B cell (primary cell): ENCODE results near the gene PARD3B. TPM values are rescaled to one million over a fixed set of nuclear protein-coding genes. Genes with fewer than 3 reads are reported as not detected.

Source experiments
- ATAC-seq: fragments of 200-7000 bp; cut with Tn5 transposase; one replicate; pipeline ENCODE4 v1.10.0; 2021; ENCODE audit warnings: low read depth, mild to moderate bottlenecking, moderate number of reproducible peaks, moderate library complexity
- CTCF ChIA-PET: fragments of 350-600 bp; sonication (Branson Sonifier 250); formaldehyde crosslinking; loops from one replicate; lab custom pipeline; 2021; ENCODE audit warnings: antibody characterized with exemption, inconsistent platforms; lab: Charles Lee
- POLR2A ChIA-PET: fragments of 350-600 bp; sonication (Branson Sonifier 250); formaldehyde crosslinking; loops from one replicate; lab custom pipeline; 2021; ENCODE audit warnings: antibody characterized with exemption; lab: Charles Lee
- DNase-seq: peaks from one replicate; pipeline ENCODE4 v3.0.0; 2013
- H2AFZ ChIP-seq: 2 replicates; pipeline ENCODE4 v1.6.1; 2012; ENCODE audit warnings: mild to moderate bottlenecking, low read depth, low read length; ENCODE audit not compliant: insufficient read depth, poor library complexity, severe bottlenecking
- H3K27ac ChIP-seq, 2 donors: 1 replicate in 1 of 2; 2 replicates in 1 of 2; pipeline ENCODE4 v1.5.1; 2012 to 2013; ENCODE audit warnings: low read length in 2 of 2, mild to moderate bottlenecking in 2 of 2, moderate library complexity in 1 of 2
- H3K27me3 ChIP-seq, 4 experiments: fragments of 200-600 bp in 1 of 4; sonication (generic) in 1 of 4; replicated peaks in 1 of 4; 1 replicate in 2 of 4; 2 replicates in 2 of 4; pipeline versions ENCODE4 v1.6.1 to v1.7.0; 2013 to 2016; ENCODE audit warnings: low read length in 3 of 4, mild to moderate bottlenecking in 2 of 4, mixed read lengths in 1 of 4, moderate library complexity in 1 of 4; ENCODE audit not compliant: insufficient read depth in 4 of 4, control insufficient read depth in 3 of 4; ENCODE audit errors: control extremely low read depth in 1 of 4
- H3K36me3 ChIP-seq, 2 experiments: replicated peaks in 1 of 2; 1 replicate in 1 of 2; 2 replicates in 1 of 2; pipeline versions ENCODE4 v1.6.1 to v1.7.1; 2013; ENCODE audit warnings: low read length in 1 of 2; ENCODE audit not compliant: insufficient read depth in 2 of 2, control insufficient read depth in 1 of 2; ENCODE audit errors: control extremely low read depth in 1 of 2, extremely low read depth in 1 of 2
- H3K4me1 ChIP-seq, 2 donors: fragments of 200-600 bp in 1 of 2; sonication (generic) in 1 of 2; 1 replicate in 1 of 2; 2 replicates in 1 of 2; pipeline versions ENCODE4 v1.5.1 to v1.6.1; 2013 to 2017; ENCODE audit warnings: low read length in 2 of 2; ENCODE audit not compliant: control insufficient read depth in 2 of 2, insufficient read depth in 2 of 2
- H3K4me2 ChIP-seq: replicated peaks from 2 replicates; pipeline ENCODE3; 2012; ENCODE audit warnings: mild to moderate bottlenecking, low read depth, low read length; ENCODE audit not compliant: poor library complexity, severe bottlenecking
- H3K4me3 ChIP-seq, 5 experiments: fragments of 200-600 bp in 1 of 5; sonication (generic) in 1 of 5; 1 replicate in 3 of 5; 2 replicates in 2 of 5; pipeline versions ENCODE4 v1.5.1 to v1.7.0; 2011 to 2016; ENCODE audit warnings: low read length in 4 of 5, mild to moderate bottlenecking in 4 of 5, low read depth in 2 of 5, control low read depth in 1 of 5, moderate library complexity in 1 of 5; ENCODE audit not compliant: insufficient read depth in 1 of 5; ENCODE audit errors: control extremely low read depth in 1 of 5, extremely low read depth in 1 of 5
- H3K79me2 ChIP-seq: fragments of 200-600 bp; sonication (generic); one replicate; pipeline ENCODE4 v1.6.0; 2016; ENCODE audit warnings: low read length; ENCODE audit not compliant: control insufficient read depth, insufficient read depth
- H3K9ac ChIP-seq: fragments of 200-600 bp; sonication (generic); 2 replicates; pipeline ENCODE4 v1.6.1; 2017; ENCODE audit warnings: mild to moderate bottlenecking, low read length, moderate library complexity
- H3K9me3 ChIP-seq, 3 donors: one replicate each; pipeline versions ENCODE4 v1.6.1 to v1.7.1; 2013; ENCODE audit warnings: low read length in 2 of 3; ENCODE audit not compliant: control insufficient read depth in 2 of 3, insufficient read depth in 1 of 3; ENCODE audit errors: control extremely low read depth in 1 of 3
- H4K20me1 ChIP-seq: 2 replicates; pipeline ENCODE4 v1.6.0; 2012; ENCODE audit warnings: mild to moderate bottlenecking, low read length; ENCODE audit not compliant: insufficient read depth, control insufficient read depth, poor library complexity, severe bottlenecking
- H3K27ac Mint-ChIP-seq: one replicate; pipeline ENCODE4 v1.8.0; 2021; ENCODE audit warnings: mixed read lengths
- H3K27me3 Mint-ChIP-seq: one replicate; pipeline ENCODE4 v1.8.0; 2021; ENCODE audit warnings: mixed read lengths
- H3K4me1 Mint-ChIP-seq: one replicate; pipeline ENCODE4 v1.8.0; 2021; ENCODE audit warnings: mixed read lengths
- H3K4me3 Mint-ChIP-seq: one replicate; pipeline ENCODE4 v1.8.0; 2021; ENCODE audit warnings: mixed read lengths
- H3K9me3 Mint-ChIP-seq: one replicate; pipeline ENCODE4 v1.8.0; 2022; ENCODE audit warnings: mixed read lengths; ENCODE audit not compliant: insufficient read depth
- EZH2 ChIP-seq: IDR thresholded peaks from 2 replicates; pipeline ENCODE4 v1.6.1; 2012; ENCODE audit warnings: borderline replicate concordance, low read depth, mild to moderate bottlenecking, moderate library complexity, low read length; ENCODE audit not compliant: insufficient read depth, poor library complexity, severe bottlenecking
- WGBS: methylation state at CpG from one replicate; pipeline ENCODE4 v1.1.5; 2013; ENCODE audit warnings: missing lambda C conversion rate; ENCODE audit not compliant: insufficient coverage; 5-methylcytosine and 5-hydroxymethylcytosine counted together
- intact Hi-C: fragments of 100-400 bp; cut with micrococcal nuclease; formaldehyde crosslinking; loops from one replicate; pipeline ENCODE4 v1.10.0; 2022
- polyA plus RNA-seq: library from polyadenylated mRNA; depleted of rRNA; stranded (reverse); fragments of >200 nt; gene quantifications from 2 replicates; pipeline ENCODE4 v1.2.3, GENCODE V29; 2012
- total RNA-seq, 2 donors: library from RNA; stranded (reverse); fragments of 120-200 nt in 1 of 2; gene quantifications; 1 replicate in 1 of 2; 2 replicates in 1 of 2; pipeline versions ENCODE4 v1.2.3 to v1.2.4, GENCODE V29; 2013 to 2022
- TF ChIP-seq, protein P1 (sequence below): fragments of 200-600 bp; IDR thresholded peaks from one replicate; pipeline ENCODE4 v1.8.0; 2022; ENCODE audit warnings: antibody characterized with exemption, mild to moderate bottlenecking

The PARD3B gene
- total and polyA plus RNA-seq, 2 donors (not counting 1 experiment from before 2014, with no cell fraction given), result not detected

GRCh38 chr2:205643391-205643885 is 1098.2 kb downstream of the PARD3B start:
- H3K79me2 ChIP-seq, result no peaks in the 10 kb centered on the region
- Mint-ChIP-seq H3K27ac (no peak overlapping the region), H3K4me1 (peaks cover 10% of the 10 kb centered on the region), H3K9me3 (peaks cover 3% of the 10 kb centered on the region), H3K4me3 (no peak overlapping the region), H3K27me3 (peaks cover 47% of the 10 kb centered on the region)
- 91% methylated on average over 7 of the region's 10 CpGs for WGBS
- no peak overlapping the region for H3K27ac ChIP-seq
- POLR2A ChIA-PET, result no interaction called here
- DNase-seq (no peak), ATAC-seq (no peak)
- no peaks in the 10 kb centered on the region for H3K36me3 ChIP-seq
- intact Hi-C loops, result no loop called here
- no peak for TF ChIP-seq EZH2
- TF ChIP-seq, protein P1, sequence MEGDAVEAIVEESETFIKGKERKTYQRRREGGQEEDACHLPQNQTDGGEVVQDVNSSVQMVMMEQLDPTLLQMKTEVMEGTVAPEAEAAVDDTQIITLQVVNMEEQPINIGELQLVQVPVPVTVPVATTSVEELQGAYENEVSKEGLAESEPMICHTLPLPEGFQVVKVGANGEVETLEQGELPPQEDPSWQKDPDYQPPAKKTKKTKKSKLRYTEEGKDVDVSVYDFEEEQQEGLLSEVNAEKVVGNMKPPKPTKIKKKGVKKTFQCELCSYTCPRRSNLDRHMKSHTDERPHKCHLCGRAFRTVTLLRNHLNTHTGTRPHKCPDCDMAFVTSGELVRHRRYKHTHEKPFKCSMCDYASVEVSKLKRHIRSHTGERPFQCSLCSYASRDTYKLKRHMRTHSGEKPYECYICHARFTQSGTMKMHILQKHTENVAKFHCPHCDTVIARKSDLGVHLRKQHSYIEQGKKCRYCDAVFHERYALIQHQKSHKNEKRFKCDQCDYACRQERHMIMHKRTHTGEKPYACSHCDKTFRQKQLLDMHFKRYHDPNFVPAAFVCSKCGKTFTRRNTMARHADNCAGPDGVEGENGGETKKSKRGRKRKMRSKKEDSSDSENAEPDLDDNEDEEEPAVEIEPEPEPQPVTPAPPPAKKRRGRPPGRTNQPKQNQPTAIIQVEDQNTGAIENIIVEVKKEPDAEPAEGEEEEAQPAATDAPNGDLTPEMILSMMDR, result no peak
- peaks cover 0 to 10% of the 10 kb centered on the region in 2 donors for H3K4me1 ChIP-seq
- H3K4me3 ChIP-seq, result no peak overlapping the region
- peaks cover 0 to 14% (median 6%) of the 10 kb centered on the region in 4 experiments for H3K27me3 ChIP-seq
- CTCF ChIA-PET, result no interaction called here
- H2AFZ ChIP-seq, result no peak overlapping the region
- no peak overlapping the region for H3K4me2 ChIP-seq
- H3K9me3 ChIP-seq, result peaks cover 0 to 3% (median 0%) of the 10 kb centered on the region in 3 donors
- H4K20me1 ChIP-seq, result no peaks in the 10 kb centered on the region
- H3K9ac ChIP-seq, result no peak overlapping the region

DNA sequence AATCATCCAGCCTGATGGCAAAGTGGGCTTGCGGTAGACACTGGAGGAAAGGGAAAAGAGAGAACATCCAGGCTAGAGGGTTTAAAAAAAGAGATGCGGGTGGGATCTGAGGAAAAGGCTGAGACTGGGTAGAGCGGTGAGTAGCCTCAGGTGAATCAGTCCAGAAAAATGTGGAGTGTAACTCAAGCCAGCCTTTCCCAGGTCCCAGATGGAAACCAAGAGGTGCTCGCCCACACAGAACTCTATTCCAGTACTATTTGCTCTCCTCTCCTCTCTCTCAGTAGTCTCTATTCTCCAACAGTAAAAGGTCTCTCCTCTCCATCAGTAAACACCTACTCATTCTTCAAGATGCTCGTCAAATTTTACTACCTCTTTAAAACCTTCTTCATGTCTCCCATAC is 1098.7 kb downstream of the PARD3B start:
- intact Hi-C loops, result no loop called here
- POLR2A ChIA-PET, result interaction anchor here (0.6 kb wide), 1 partner anchor 280 kb away, joined by 5 read pairs; no protein-coding TSS in a partner anchor

More for the DNA sequence above, 1098.7 kb downstream of the PARD3B start:
- peaks cover 0 to 3% (median 0%) of the 10 kb centered on the region in 3 donors for H3K9me3 ChIP-seq
- WGBS, result 93% methylated on average over 4 of the region's 5 CpGs
- no peak for DNase-seq
- no peak for ATAC-seq
- Mint-ChIP-seq H3K4me1 (peaks cover 10% of the 10 kb centered on the region), H3K27me3 (peaks cover 48% of the 10 kb centered on the region), H3K9me3 (peaks cover 3% of the 10 kb centered on the region), H3K4me3 (no peak overlapping the region), H3K27ac (no peak overlapping the region)
- no peaks in the 10 kb centered on the region for H4K20me1 ChIP-seq
- H3K36me3 ChIP-seq, result no peaks in the 10 kb centered on the region
- CTCF ChIA-PET, result interaction anchor here (1.4 kb wide), 1 partner anchor 124 kb away, joined by 3 read pairs; no protein-coding TSS in a partner anchor
- H3K4me2 ChIP-seq, result no peak overlapping the region
- no peak overlapping the region for H3K4me3 ChIP-seq
- H3K79me2 ChIP-seq, result no peaks in the 10 kb centered on the region
- H3K27me3 ChIP-seq, result peaks cover 0 to 14% (median 7%) of the 10 kb centered on the region in 4 experiments
- H2AFZ ChIP-seq, result no peak overlapping the region
- TF ChIP-seq, protein P1, result no peak
- TF ChIP-seq EZH2, result no peak
- H3K27ac ChIP-seq, result no peak overlapping the region
- no peak overlapping the region for H3K9ac ChIP-seq
- H3K4me1 ChIP-seq, result peaks cover 0 to 10% of the 10 kb centered on the region in 2 donors
